H1 (cell line): ENCODE results near the gene LAD1. TPM values are rescaled to one million over a fixed set of nuclear protein-coding genes. Genes with fewer than 3 reads are reported as not detected.
A peak's percentile ranks its signal among the peaks of the same experiment; 100 is the strongest.

Experiments used
- CTCF ChIA-PET: fragments of 300-600 bp; sonication (Branson Sonifier 250); formaldehyde crosslinking; loops from one replicate; lab custom pipeline; 2021; ENCODE audit not compliant: partially characterized antibody; lab: Charles Lee
- POLR2A ChIA-PET: fragments of 300-600 bp; sonication (Branson Sonifier 250); formaldehyde crosslinking; loops from one replicate; lab custom pipeline; 2021; ENCODE audit warnings: inconsistent platforms; ENCODE audit not compliant: partially characterized antibody; lab: Charles Lee
- DNase-seq, 2 experiments: peaks; one replicate each; pipeline versions ENCODE4 v3.0.0 to v3.0.0-alpha.2; 2010 to 2022; ENCODE audit warnings: low spot score in 2 of 2, low read depth in 1 of 2, mixed read lengths in 1 of 2
- FAIRE-seq: peaks from 2 replicates; lab custom pipeline; 2011; peaks lifted over from hg19 to GRCh38; lab: Jason Lieb, UNC
- H2AFZ ChIP-seq: 2 replicates; pipeline ENCODE4 v1.8.1; 2012; ENCODE audit warnings: low read length, inconsistent platforms
- H2AK5ac ChIP-seq: 2 replicates; pipeline ENCODE4 v1.6.1; 2013; ENCODE audit warnings: low read depth, low read length
- H2BK120ac ChIP-seq: replicated peaks from 2 replicates; pipeline ENCODE3; 2013; ENCODE audit warnings: low read depth, low read length, inconsistent platforms
- H2BK12ac ChIP-seq: 2 replicates; pipeline ENCODE4 v1.6.1; 2013; ENCODE audit warnings: low read depth, low read length
- H2BK15ac ChIP-seq: 2 replicates; pipeline ENCODE4 v1.6.1; 2013; ENCODE audit warnings: low read length
- H2BK20ac ChIP-seq: 2 replicates; pipeline ENCODE4 v1.6.1; 2013; ENCODE audit warnings: low read length
- H2BK5ac ChIP-seq: 2 replicates; pipeline ENCODE4 v1.6.1; 2013; ENCODE audit warnings: low read depth, low read length
- H3K14ac ChIP-seq: 2 replicates; pipeline ENCODE4 v1.6.1; 2013; ENCODE audit warnings: inconsistent platforms; ENCODE audit not compliant: insufficient read length
- H3K18ac ChIP-seq: 2 replicates; pipeline ENCODE4 v1.6.1; 2013; ENCODE audit warnings: low read length; ENCODE audit errors: extremely low read depth
- H3K23ac ChIP-seq: 2 replicates; pipeline ENCODE4 v1.6.1; 2013; ENCODE audit warnings: inconsistent platforms; ENCODE audit not compliant: insufficient read length
- H3K23me2 ChIP-seq: 2 replicates; pipeline ENCODE4 v1.6.1; 2013; ENCODE audit warnings: low read depth, low read length
- H3K27ac ChIP-seq: 2 replicates; pipeline ENCODE4 v1.6.1; 2011; ENCODE audit warnings: low read depth, low read length, inconsistent platforms
- H3K27me3 ChIP-seq, 4 experiments: replicated peaks in 1 of 4; 1 replicate in 1 of 4; 2 replicates in 3 of 4; pipeline versions ENCODE4 v1.6.1 to v1.8.1; 2011 to 2013; ENCODE audit warnings: low read length in 3 of 4, mild to moderate bottlenecking in 3 of 4, inconsistent platforms in 2 of 4, mixed read lengths in 2 of 4, moderate library complexity in 1 of 4; ENCODE audit not compliant: control insufficient read depth in 3 of 4, insufficient read depth in 3 of 4; ENCODE audit errors: extremely low read depth in 1 of 4
- H3K36me3 ChIP-seq, 4 experiments: 2 replicates each; pipeline versions ENCODE4 v1.6.1 to v1.8.1; 2011 to 2013; ENCODE audit warnings: mild to moderate bottlenecking in 4 of 4, low read length in 3 of 4, moderate library complexity in 2 of 4, control low read depth in 1 of 4, inconsistent platforms in 1 of 4; ENCODE audit not compliant: insufficient read depth in 4 of 4, control insufficient read depth in 2 of 4
- H3K4ac ChIP-seq: replicated peaks from 2 replicates; pipeline ENCODE3; 2013; ENCODE audit warnings: low read length, low read depth, mixed read lengths, inconsistent platforms; ENCODE audit not compliant: insufficient read length
- H3K4me1 ChIP-seq, 4 experiments: replicated peaks in 1 of 4; 1 replicate in 1 of 4; 2 replicates in 3 of 4; pipeline versions ENCODE4 v1.6.1 to v1.8.1; 2011 to 2013; ENCODE audit warnings: low read length in 3 of 4, inconsistent platforms in 2 of 4, mixed read lengths in 1 of 4; ENCODE audit not compliant: insufficient read depth in 4 of 4, control insufficient read depth in 3 of 4
- H3K4me2 ChIP-seq, 2 experiments: 2 replicates each; pipeline versions ENCODE4 v1.6.1 to v1.8.1; 2011 to 2013; ENCODE audit warnings: low read depth in 2 of 2, low read length in 2 of 2, control low read depth in 1 of 2, inconsistent platforms in 1 of 2, mild to moderate bottlenecking in 1 of 2; ENCODE audit not compliant: insufficient read depth in 1 of 2
- H3K4me3 ChIP-seq, 4 experiments: fragments of 200-600, 300-600 bp in 1 of 4; sonication (generic), shearing (Covaris generic), sonication (Bioruptor Twin) in 1 of 4; 2 replicates each; pipeline versions ENCODE4 v1.5.1 to v1.8.1; 2011 to 2016; ENCODE audit warnings: low read length in 4 of 4, low read depth in 3 of 4, control low read depth in 2 of 4, inconsistent platforms in 2 of 4, mild to moderate bottlenecking in 2 of 4, mixed read lengths in 1 of 4, moderate library complexity in 1 of 4; ENCODE audit not compliant: insufficient read depth in 2 of 4; ENCODE audit errors: extremely low read depth in 1 of 4
- H3K56ac ChIP-seq: replicated peaks from 2 replicates; pipeline ENCODE3; 2013; ENCODE audit warnings: low read depth, mild to moderate bottlenecking, mixed read lengths, low read length, inconsistent platforms; ENCODE audit not compliant: insufficient read length
- H3K79me1 ChIP-seq: 2 replicates; pipeline ENCODE4 v1.6.1; 2013; ENCODE audit warnings: low read depth, low read length, control low read depth
- H3K79me2 ChIP-seq, 2 experiments: 2 replicates each; pipeline versions ENCODE4 v1.6.1 to v1.8.1; 2012 to 2013; ENCODE audit warnings: low read length in 2 of 2, mild to moderate bottlenecking in 2 of 2, inconsistent platforms in 1 of 2; ENCODE audit not compliant: insufficient read depth in 2 of 2, control insufficient read depth in 1 of 2
- H3K9ac ChIP-seq, 4 experiments: replicated peaks in 1 of 4; 1 replicate in 1 of 4; 2 replicates in 3 of 4; pipeline versions ENCODE4 v1.6.1 to v1.8.1; 2011 to 2013; ENCODE audit warnings: low read depth in 3 of 4, low read length in 3 of 4, control low read depth in 2 of 4, mild to moderate bottlenecking in 2 of 4, moderate library complexity in 2 of 4, inconsistent platforms in 1 of 4; ENCODE audit errors: extremely low read depth in 1 of 4
- H3K9me3 ChIP-seq, 2 experiments: 2 replicates each; pipeline versions ENCODE4 v1.6.1 to v1.8.1; 2012 to 2013; ENCODE audit warnings: mild to moderate bottlenecking in 2 of 2, moderate library complexity in 2 of 2, control low read depth in 1 of 2, inconsistent platforms in 1 of 2, low read depth in 1 of 2, low read length in 1 of 2, mixed read lengths in 1 of 2; ENCODE audit not compliant: insufficient read depth in 2 of 2
- H4K20me1 ChIP-seq, 2 experiments: replicated peaks in 1 of 2; 2 replicates each; pipeline versions ENCODE3 to v1.8.1; 2011 to 2013; ENCODE audit warnings: inconsistent platforms in 2 of 2, low read length in 2 of 2, mild to moderate bottlenecking in 1 of 2; ENCODE audit not compliant: insufficient read depth in 2 of 2, control insufficient read depth in 1 of 2
- H4K5ac ChIP-seq: 2 replicates; pipeline ENCODE4 v1.6.1; 2013; ENCODE audit warnings: low read length, low read depth, mixed read lengths, inconsistent platforms; ENCODE audit not compliant: insufficient read length
- H4K8ac ChIP-seq: 2 replicates; pipeline ENCODE4 v1.8.0; 2013; ENCODE audit warnings: mild to moderate bottlenecking, moderate library complexity, low read length, inconsistent platforms; ENCODE audit not compliant: insufficient read depth; ENCODE audit errors: extremely low read depth
- H4K91ac ChIP-seq: replicated peaks from 2 replicates; pipeline ENCODE3; 2013; ENCODE audit warnings: low read length, mixed read lengths, inconsistent platforms; ENCODE audit not compliant: insufficient read length
- BACH1 ChIP-seq: IDR thresholded peaks from 2 replicates; pipeline ENCODE4 v1.6.1; 2012; ENCODE audit warnings: low read length, improper control_type of control experiment
- GTF2F1 ChIP-seq: IDR thresholded peaks from 2 replicates; pipeline ENCODE4 v1.6.1; 2012; ENCODE audit warnings: low read depth, low read length, improper control_type of control experiment, borderline replicate concordance
- MAFK ChIP-seq: IDR thresholded peaks from 2 replicates; pipeline ENCODE4 v1.6.1; 2012; ENCODE audit warnings: low read depth, mild to moderate bottlenecking, improper control_type of control experiment, low read length
- TBP ChIP-seq: IDR thresholded peaks from 2 replicates; pipeline ENCODE4 v1.6.1; 2011; ENCODE audit warnings: low read depth, low read length, improper control_type of control experiment
- TCF12 ChIP-seq: IDR thresholded peaks from 2 replicates; pipeline ENCODE4 v1.6.1; 2011; ENCODE audit warnings: low read depth, mild to moderate bottlenecking, low read length
- WGBS, 2 experiments: shearing (Covaris generic) in 1 of 2; methylation state at CpG; one replicate each; pipeline versions ENCODE4 v1.1.6 to v1.1.7; 2013 to 2015; ENCODE audit warnings: low lambda C conversion rate in 2 of 2, mixed read lengths in 2 of 2, inconsistent platforms in 1 of 2, low coverage in 1 of 2, missing lambda C conversion rate in 1 of 2; ENCODE audit not compliant: insufficient replicate concordance in 2 of 2, insufficient coverage in 1 of 2, insufficient read length in 1 of 2; ENCODE audit errors: extremely low coverage in 1 of 2, missing lambda C conversion rate in 1 of 2; 5-methylcytosine and 5-hydroxymethylcytosine counted together
- polyA plus RNA-seq, 7 experiments: library from polyadenylated mRNA; depleted of rRNA in 3 of 7; stranded (reverse) in 5 of 7; unstranded in 2 of 7; fragments of >200 nt in 5 of 7; fragments of 200-250 nt in 2 of 7; gene quantifications; 1 replicate in 5 of 7; 2 replicates in 1 of 7; 4 replicates in 1 of 7; pipeline versions ENCODE4 v1.2.1 to v1.2.3, GENCODE V29; 2011 to 2013; ENCODE audit warnings: missing spikeins in 2 of 7, mixed read lengths in 2 of 7
- total RNA-seq: library from RNA; stranded (reverse); fragmentation: NEBNext Ultra II Directional; extraction: Animal tissue kit (Norgen Biotek cat#: 25700); gene quantifications from 2 replicates; pipeline ENCODE4 v1.2.1, GENCODE V29; 2021

The LAD1 gene
- total and polyA plus RNA-seq, 2 of the 8 experiments (the other 6 are each of a cell fraction or from before 2014, with no cell fraction given) = 9.3 to 32.8 TPM

- Histone ChIP-seq H2BK12ac (no peak overlapping the region; the same call in 1 of the 2 replicates), H3K4me1 (peaks cover 8 to 27% (median 12%) of the 10 kb centered on the region in 4 experiments), H3K23me2 (no peaks in the 10 kb centered on the region), H4K5ac (no peak overlapping the region), H3K9me3 (no peaks in the 10 kb centered on the region), H3K4ac (no peak overlapping the region), H3K79me1 (no peaks in the 10 kb centered on the region), H3K9ac (no peak overlapping the region), H4K20me1 (no peaks in the 10 kb centered on the region), H4K8ac (no peak overlapping the region), H2BK120ac (no peak overlapping the region), H3K56ac (no peak overlapping the region), H2BK5ac (no peak overlapping the region; the same call in 1 of the 2 replicates), H2AFZ (no peak overlapping the region), H3K4me3 (no peak overlapping the region), H3K4me2 (no peak overlapping the region; a peak in 1 of 4 replicates), H3K18ac (no peak overlapping the region), H2BK20ac (0 out of 2 replicates have a peak overlapping the region, but pooled peaks have one; percentile 36), H2BK15ac (no peak overlapping the region), H3K14ac (no peak overlapping the region), H2AK5ac (no peak overlapping the region), H3K79me2 (no peaks in the 10 kb centered on the region), H3K23ac (no peak overlapping the region), H4K91ac (no peak overlapping the region), H3K36me3 (no peaks in the 10 kb centered on the region), H3K27me3 (0 out of 7 replicates have a peak, but pooled peaks cover 0 to 3% (median 0%) of the 10 kb centered on the region in 4 experiments), H3K27ac (no peak overlapping the region)
- WGBS, 2 experiments = 77% methylated on average over 4 of the region's 4 CpGs; no CpG with 5 or more reads in 1 of the 2 experiments
- CTCF ChIA-PET = interaction anchor here (0.7 to 8.6 kb wide), 32 partner anchors 11 to 324 kb away, joined by 3 to 271 read pairs (median 14); partner anchors contain the start of genes PKP1 and TNNT2
- DNase-seq = no peak
- POLR2A ChIA-PET = interaction anchor here (1.1 to 4.3 kb wide), 4 partner anchors 9 to 95 kb away, joined by 3 to 24 read pairs (median 6); no protein-coding TSS in a partner anchor
- no peak for FAIRE-seq
- TF ChIP-seq GTF2F1 (no peak), TBP (no peak), MAFK (no peak), BACH1 (no peak), TCF12 (no peak)
Measured at GRCh38 chr1:201349092-201349491, 50.0 kb downstream of the LAD1 start.
